Epithelial cell of esophagus (primary cell): ENCODE results near the gene ZRSR2.
A peak's percentile ranks its signal among the peaks of the same experiment; 100 is the strongest.

ENCODE experiments used
- DNase-seq: peaks from one replicate; pipeline ENCODE4 v3.0.0; 2010; ENCODE audit warnings: low read depth
- H3K4me3 ChIP-seq: 2 replicates; pipeline ENCODE4 v1.5.1; 2011; ENCODE audit warnings: mild to moderate bottlenecking, low read length, control low read depth
- TF ChIP-seq, protein P1 (sequence below): IDR thresholded peaks from 2 replicates; pipeline ENCODE4 v1.5.1; 2011; ENCODE audit warnings: low read depth, mild to moderate bottlenecking, low read length, control low read depth, inconsistent platforms; ENCODE audit not compliant: insufficient read depth; ENCODE audit errors: missing control alignments

Gene ZRSR2

DNA sequence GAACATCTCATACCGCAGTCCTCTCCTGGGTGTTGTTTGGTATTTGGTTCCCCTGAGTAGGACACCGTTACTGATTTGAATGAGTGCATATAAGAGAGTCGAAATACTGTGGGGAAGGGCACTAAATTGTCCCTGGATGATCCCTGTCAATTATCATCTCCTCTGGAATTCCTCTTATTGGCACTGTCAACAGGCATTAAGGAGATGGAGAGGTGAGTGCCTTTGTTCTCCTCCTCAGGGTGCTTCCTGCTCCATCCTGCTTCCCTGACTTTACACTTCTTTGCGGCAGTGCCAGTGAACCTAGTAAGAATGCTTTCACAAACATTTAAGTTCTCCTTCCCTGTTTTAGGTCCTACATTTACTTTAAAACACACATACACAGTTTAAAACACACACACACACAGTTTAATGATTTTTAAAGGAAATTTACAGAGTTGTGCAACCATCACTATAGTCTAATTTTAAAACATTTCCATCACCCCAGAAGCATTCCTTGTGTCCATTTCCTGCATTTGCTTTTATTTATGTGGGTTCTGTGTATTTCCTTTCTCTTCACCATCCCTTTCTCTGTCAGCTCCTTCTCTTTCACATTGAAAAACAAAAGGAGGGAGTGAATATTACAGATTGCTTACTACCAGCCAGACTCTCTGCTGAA lies 20.9 kb upstream of the ZRSR2 start:
- no peak for DNase-seq
- TF ChIP-seq, protein P1, sequence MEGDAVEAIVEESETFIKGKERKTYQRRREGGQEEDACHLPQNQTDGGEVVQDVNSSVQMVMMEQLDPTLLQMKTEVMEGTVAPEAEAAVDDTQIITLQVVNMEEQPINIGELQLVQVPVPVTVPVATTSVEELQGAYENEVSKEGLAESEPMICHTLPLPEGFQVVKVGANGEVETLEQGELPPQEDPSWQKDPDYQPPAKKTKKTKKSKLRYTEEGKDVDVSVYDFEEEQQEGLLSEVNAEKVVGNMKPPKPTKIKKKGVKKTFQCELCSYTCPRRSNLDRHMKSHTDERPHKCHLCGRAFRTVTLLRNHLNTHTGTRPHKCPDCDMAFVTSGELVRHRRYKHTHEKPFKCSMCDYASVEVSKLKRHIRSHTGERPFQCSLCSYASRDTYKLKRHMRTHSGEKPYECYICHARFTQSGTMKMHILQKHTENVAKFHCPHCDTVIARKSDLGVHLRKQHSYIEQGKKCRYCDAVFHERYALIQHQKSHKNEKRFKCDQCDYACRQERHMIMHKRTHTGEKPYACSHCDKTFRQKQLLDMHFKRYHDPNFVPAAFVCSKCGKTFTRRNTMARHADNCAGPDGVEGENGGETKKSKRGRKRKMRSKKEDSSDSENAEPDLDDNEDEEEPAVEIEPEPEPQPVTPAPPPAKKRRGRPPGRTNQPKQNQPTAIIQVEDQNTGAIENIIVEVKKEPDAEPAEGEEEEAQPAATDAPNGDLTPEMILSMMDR: no peak
- H3K4me3 ChIP-seq: no peak overlapping the region

DNA sequence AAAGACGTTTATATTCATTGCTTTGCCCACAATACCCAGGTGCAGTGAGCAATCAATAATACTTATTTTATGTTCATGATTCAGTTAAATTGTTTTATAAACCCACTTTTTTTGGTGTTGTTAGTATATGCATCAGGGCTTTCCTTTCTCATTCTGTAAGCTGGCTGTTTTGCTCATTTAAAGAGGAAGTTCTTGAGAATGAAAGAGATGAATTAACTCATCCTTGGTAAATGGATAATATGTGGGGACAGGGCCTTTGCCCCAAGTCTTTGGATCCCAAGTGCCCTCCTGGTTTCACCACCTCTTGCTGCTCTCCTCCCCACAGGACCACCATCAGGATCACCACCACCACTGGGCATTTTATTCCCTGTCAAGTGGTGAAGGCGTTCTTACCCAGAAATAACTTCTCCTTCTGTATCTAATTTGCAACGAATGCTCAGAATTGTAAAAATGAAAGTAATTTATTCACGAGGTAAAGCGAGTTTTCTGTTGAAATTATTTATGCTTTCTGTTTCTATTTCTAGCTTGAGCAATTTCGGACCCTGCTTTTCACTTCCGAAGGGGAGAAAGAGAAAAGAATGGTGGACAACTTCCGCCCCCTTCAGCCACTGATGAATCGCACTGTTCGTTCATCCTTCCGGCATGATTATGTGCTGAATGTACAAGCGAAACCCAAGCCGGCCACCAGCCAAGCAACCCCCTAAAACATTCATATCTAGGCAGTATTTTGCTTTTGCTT lies 8.2 kb upstream of the ZRSR2 start:
- no peak for DNase-seq

DNA sequence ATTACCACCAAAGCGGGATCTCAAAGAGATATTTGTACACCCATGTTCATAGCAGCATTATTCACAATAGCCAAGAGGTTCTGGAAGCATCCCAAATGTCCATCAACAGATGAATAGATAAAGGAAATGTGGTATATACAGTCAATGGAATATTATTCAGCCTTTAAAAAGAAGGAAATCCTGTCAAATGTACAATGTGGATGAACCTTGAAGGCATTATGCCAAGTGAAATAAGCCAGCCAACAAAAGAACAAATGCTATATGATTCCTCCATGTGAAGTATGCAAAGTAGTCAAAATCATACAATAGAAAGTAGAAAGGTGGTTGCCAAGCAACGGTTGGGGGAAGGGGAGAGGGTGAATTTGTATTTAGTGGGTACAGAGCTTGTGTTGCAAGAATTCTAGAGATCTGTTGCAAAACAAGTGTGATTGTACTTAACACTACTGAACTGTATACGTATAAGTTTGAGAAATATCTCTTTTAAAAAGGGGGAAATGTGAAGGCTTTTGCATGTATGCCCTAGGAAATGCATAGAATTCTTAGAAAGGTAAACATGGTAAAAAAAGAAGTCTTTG lies 5.0 kb upstream of the ZRSR2 start:
- TF ChIP-seq, protein P1: no peak
- H3K4me3 ChIP-seq: no peak overlapping the region
- no peak for DNase-seq

More for the DNA sequence above, 8.2 kb upstream of the ZRSR2 start:
- no peak overlapping the region for H3K4me3 ChIP-seq
- TF ChIP-seq, protein P1: no peak

DNA sequence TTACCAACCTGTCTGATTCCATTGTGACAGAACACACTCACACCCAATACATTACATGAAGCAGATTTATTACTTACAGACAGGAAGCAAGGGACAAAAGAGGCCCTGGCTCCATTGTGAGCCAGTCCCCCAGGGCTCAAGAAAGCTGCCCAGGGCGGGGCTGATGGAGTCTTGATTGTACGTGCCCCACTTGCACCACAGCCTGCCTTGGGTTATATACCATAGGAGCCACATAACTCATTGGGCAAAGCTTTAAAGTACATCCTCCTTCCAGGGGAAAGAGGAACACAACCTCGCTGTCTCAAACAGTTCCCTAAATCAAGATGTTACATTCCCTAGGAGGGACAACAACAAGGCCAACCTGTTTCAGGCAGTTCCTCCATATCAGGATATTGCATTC lies 3.4 kb upstream of the ZRSR2 start:
- H3K4me3 ChIP-seq: no peak overlapping the region
- no peak for DNase-seq
- TF ChIP-seq, protein P1: no peak

DNA sequence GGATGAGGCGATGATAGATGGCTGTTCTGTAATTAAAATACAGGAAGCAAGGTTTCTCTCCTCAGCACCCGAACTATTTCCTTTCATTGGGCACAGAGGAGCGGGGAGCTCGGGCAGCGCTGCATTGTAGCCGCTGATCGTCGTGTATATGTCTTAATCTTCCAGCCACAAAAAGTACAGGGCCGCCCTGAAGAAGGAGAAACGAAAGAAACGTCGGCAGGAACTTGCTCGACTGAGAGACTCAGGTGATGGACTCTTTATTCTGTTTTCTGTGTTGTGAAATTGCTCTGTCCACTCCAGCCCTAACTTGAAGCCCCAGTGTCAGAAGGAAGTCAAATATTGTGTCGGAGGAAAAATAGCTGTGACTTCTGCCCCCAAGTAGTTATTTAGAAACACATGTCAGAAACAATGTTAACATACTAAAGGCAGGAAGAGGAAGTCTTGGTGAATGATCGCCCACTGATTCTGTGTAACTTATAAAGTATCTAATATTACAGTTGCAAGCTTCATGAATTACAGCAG lies 546 bp downstream of the ZRSR2 start:
- H3K4me3 ChIP-seq: peak overlapping the region; percentile 71
- TF ChIP-seq, protein P1: no peak
- no peak for DNase-seq

DNA sequence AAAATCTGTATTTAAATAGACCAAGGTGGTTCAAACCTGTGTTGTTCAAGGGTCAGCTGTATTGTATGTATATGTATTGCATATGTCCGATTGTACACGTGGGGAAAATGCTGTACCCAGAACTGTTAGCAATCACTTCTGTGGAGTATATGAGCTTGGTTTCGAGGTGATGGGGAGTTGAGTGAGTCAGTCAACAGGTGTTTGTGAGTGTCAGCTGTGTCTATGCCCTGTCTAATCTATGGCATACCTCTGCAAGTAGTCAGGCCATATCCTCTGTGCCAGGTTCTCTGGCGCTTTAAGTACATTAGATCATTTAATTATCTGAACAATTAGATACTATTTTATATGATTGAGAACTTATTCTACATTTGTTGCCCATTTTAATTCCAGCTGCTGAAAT lies 7.4 kb downstream of the ZRSR2 start:
- no peak overlapping the region for H3K4me3 ChIP-seq
- DNase-seq: peak; percentile 48
- TF ChIP-seq, protein P1: no peak

DNA sequence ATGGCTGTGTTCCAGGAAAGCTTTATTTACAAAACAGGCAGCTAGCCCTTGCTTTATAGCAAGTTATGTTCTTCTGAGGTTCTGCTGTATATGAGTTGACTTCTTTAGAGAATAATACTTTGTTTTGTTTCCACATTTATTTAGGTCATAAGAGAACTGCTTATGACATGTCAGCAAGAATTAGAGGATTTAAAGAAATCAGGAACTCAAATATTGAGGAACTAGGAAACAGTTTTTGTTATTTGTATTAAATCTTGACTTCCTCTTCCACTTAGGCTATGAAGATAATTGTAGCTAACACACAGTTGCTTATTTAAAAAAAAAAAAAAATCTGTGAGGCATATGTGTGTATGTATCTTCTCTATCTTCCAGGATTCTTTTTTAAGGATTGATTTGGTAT lies 14.3 kb downstream of the ZRSR2 start:
- DNase-seq: no peak
- no peak overlapping the region for H3K4me3 ChIP-seq
- TF ChIP-seq, protein P1: no peak
